Neural cell (in vitro differentiated cells): ENCODE measurements around the gene KISS1R.

Experiments used
- CTCF ChIP-seq: fragments of 450-650 bp; IDR thresholded peaks from 2 replicates; pipeline ENCODE4 v1.5.1; 2014; ENCODE audit warnings: antibody characterized with exemption, mild to moderate bottlenecking, moderate library complexity; ENCODE audit not compliant: poor library complexity, severe bottlenecking
- RAD21 ChIP-seq: fragments of 450-650 bp; conservative IDR thresholded peaks from 2 replicates; pipeline ENCODE4 v1.6.1; 2014; ENCODE audit warnings: antibody characterized with exemption, mild to moderate bottlenecking, moderate library complexity
- SMC3 ChIP-seq: fragments of 450-650 bp; conservative IDR thresholded peaks from 2 replicates; pipeline ENCODE4 v1.6.1; 2014; ENCODE audit warnings: antibody characterized with exemption, mild to moderate bottlenecking, moderate library complexity; ENCODE audit not compliant: poor library complexity

- TF ChIP-seq CTCF = no peak
- TF ChIP-seq RAD21 = no peak
- no peak for TF ChIP-seq SMC3
Measured at GRCh38 chr19:927351-927779, 10.2 kb downstream of the KISS1R start.
